ENCODE data around the gene RASSF5. TPM values are rescaled to one million over a fixed set of nuclear protein-coding genes. Genes with fewer than 3 reads are reported as not detected.

Gene RASSF5
- total and polyA plus RNA-seq, 4 donors, result 4.8 to 10.0 (median 5.5) TPM

DNA sequence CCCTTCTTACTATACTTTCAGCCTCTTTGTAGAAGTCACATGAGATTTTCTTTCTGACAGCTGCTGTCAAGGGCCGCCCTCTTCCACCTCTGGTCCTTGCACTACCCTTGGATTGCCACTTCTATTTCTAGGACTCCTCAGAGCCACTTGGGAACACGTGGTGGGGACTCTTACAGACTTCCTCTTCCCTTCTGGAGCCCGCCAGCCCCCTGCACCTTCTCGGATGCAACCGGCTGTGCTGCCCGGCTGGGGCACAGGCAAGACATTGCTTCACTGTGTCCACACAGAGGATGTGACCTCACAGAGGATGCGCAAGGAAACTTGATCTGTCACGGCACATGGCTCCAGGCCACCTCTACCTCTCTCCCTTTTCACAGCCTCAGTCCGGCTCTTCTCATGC lies 39.4 kb upstream of the RASSF5 start:
- Histone ChIP-seq H3K9me3 (ENCODE audit: control insufficient read depth in 4 of 4, low read length in 3 of 4) (no peaks in the 10 kb centered on the region), H3K4me1 (ENCODE audit: control insufficient read depth in 4 of 4, insufficient read depth in 4 of 4, low read length in 3 of 4) (peaks cover 1 to 19% (median 7%) of the 10 kb centered on the region in 4 donors), H3K9ac (ENCODE audit: low read depth in 1 of 2, low read length in 2 of 2) (no peak overlapping the region), H3K4me3 (ENCODE audit: low read depth in 1 of 3, low read length in 3 of 3) (no peak overlapping the region), H3K27me3 (ENCODE audit: control insufficient read depth in 4 of 4, insufficient read depth in 4 of 4, low read length in 3 of 4) (no peaks in the 10 kb centered on the region), H3K36me3 (ENCODE audit: control insufficient read depth in 4 of 4, insufficient read depth in 3 of 4, low read depth in 1 of 4, low read length in 3 of 4) (no peaks in the 10 kb centered on the region), H3K27ac (ENCODE audit: low read depth in 1 of 2, low read length in 2 of 2) (no peak overlapping the region)
- no peak for DNase-seq (ENCODE audit: low spot score)
- 49% methylated on average over 9 of the region's 9 CpGs for WGBS
- TF ChIP-seq NR2F2 (IDR thresholded peaks at IDR 0.05) (no peak), GABPA (IDR thresholded peaks at IDR 0.05 in 1 of 2, conservative IDR thresholded peaks at IDR 0.05 in 1 of 2) (peak in 1 of 2 donors; percentile 22)

DNA sequence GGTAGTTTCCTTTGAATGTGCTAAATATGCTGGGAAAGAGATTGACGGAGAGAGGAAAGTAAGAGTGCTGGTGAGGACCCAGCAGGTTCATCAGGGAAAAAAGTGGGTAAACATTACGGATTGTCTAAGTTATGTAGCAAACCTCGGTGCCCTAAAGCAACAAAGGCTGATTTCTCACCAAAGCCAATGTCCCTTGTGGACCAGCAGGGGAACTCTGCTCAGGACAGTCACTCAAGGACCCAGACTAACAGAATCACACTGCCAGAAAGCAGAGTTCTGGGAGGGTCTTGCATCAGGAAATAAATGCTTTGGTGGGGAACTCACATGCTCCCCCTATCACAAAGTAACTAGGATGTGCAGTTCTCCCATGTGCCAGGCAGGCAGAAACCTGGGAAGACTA lies 38.8 kb upstream of the RASSF5 start:
- Histone ChIP-seq H3K36me3 (ENCODE audit: control insufficient read depth in 4 of 4, insufficient read depth in 3 of 4, low read depth in 1 of 4, low read length in 3 of 4) (no peaks in the 10 kb centered on the region), H3K27me3 (ENCODE audit: control insufficient read depth in 4 of 4, insufficient read depth in 4 of 4, low read length in 3 of 4) (no peaks in the 10 kb centered on the region), H3K9ac (ENCODE audit: low read depth in 1 of 2, low read length in 2 of 2) (no peak overlapping the region), H3K4me1 (ENCODE audit: control insufficient read depth in 4 of 4, insufficient read depth in 4 of 4, low read length in 3 of 4) (peaks cover 3 to 19% (median 7%) of the 10 kb centered on the region in 4 donors), H3K27ac (ENCODE audit: low read depth in 1 of 2, low read length in 2 of 2) (no peak overlapping the region), H3K9me3 (ENCODE audit: control insufficient read depth in 4 of 4, low read length in 3 of 4) (no peaks in the 10 kb centered on the region), H3K4me3 (ENCODE audit: low read depth in 1 of 3, low read length in 3 of 3) (no peak overlapping the region)
- DNase-seq (ENCODE audit: low spot score), result no peak
- TF ChIP-seq TAF1 (conservative IDR thresholded peaks at IDR 0.05), result no peak
- no peak for TF ChIP-seq RXRA (IDR thresholded peaks at IDR 0.05)
- TF ChIP-seq, protein P1, sequence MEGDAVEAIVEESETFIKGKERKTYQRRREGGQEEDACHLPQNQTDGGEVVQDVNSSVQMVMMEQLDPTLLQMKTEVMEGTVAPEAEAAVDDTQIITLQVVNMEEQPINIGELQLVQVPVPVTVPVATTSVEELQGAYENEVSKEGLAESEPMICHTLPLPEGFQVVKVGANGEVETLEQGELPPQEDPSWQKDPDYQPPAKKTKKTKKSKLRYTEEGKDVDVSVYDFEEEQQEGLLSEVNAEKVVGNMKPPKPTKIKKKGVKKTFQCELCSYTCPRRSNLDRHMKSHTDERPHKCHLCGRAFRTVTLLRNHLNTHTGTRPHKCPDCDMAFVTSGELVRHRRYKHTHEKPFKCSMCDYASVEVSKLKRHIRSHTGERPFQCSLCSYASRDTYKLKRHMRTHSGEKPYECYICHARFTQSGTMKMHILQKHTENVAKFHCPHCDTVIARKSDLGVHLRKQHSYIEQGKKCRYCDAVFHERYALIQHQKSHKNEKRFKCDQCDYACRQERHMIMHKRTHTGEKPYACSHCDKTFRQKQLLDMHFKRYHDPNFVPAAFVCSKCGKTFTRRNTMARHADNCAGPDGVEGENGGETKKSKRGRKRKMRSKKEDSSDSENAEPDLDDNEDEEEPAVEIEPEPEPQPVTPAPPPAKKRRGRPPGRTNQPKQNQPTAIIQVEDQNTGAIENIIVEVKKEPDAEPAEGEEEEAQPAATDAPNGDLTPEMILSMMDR (IDR thresholded peaks at IDR 0.05; ENCODE audit: low read depth, low read length, missing input control), result no peak
- no peak for TF ChIP-seq NR2F2 (IDR thresholded peaks at IDR 0.05)
- WGBS, result 48% methylated on average over 3 of the region's 3 CpGs

DNA sequence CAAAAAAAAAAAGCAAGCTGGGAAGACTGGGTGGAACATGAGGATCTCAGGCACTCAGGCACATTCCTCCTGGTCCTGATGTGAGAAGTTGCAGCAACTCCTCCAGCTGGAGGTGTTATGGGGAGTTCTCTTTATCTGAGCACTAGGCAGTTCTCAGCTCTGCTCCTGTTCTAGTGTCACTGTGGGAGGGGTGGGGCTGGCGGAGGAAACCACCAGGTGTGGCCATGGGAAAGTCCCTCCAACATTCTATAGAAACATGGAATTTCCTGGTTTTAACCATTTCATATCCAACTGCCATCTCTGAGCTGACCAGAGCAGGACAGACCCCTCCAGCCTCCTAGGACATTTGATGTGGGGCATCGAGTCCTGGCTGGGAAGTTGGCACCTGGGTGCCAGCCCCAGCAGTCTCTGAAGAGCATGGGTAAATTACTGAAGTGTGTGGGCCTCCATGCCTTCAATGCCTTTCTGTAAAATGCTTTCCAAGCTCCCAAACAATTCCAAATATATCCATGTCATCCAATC lies 37.9 kb upstream of the RASSF5 start:
- Histone ChIP-seq H3K4me3 (ENCODE audit: low read depth in 1 of 3, low read length in 3 of 3) (no peak overlapping the region), H3K27me3 (ENCODE audit: control insufficient read depth in 4 of 4, insufficient read depth in 4 of 4, low read length in 3 of 4) (no peaks in the 10 kb centered on the region), H3K36me3 (ENCODE audit: control insufficient read depth in 4 of 4, insufficient read depth in 3 of 4, low read depth in 1 of 4, low read length in 3 of 4) (no peaks in the 10 kb centered on the region), H3K9me3 (ENCODE audit: control insufficient read depth in 4 of 4, low read length in 3 of 4) (no peaks in the 10 kb centered on the region), H3K9ac (ENCODE audit: low read depth in 1 of 2, low read length in 2 of 2) (no peak overlapping the region), H3K4me1 (ENCODE audit: control insufficient read depth in 4 of 4, insufficient read depth in 4 of 4, low read length in 3 of 4) (peaks cover 3 to 19% (median 7%) of the 10 kb centered on the region in 4 donors), H3K27ac (ENCODE audit: low read depth in 1 of 2, low read length in 2 of 2) (no peak overlapping the region)
- no peak for DNase-seq (ENCODE audit: low spot score)
- TF ChIP-seq, protein P1 (IDR thresholded peaks at IDR 0.05; ENCODE audit: low read depth, low read length, missing input control), result no peak
- no peak for TF ChIP-seq JUND (IDR thresholded peaks at IDR 0.05)
- TF ChIP-seq GABPA (IDR thresholded peaks at IDR 0.05 in 1 of 2, conservative IDR thresholded peaks at IDR 0.05 in 1 of 2), result no peak
- TF ChIP-seq, protein P2, sequence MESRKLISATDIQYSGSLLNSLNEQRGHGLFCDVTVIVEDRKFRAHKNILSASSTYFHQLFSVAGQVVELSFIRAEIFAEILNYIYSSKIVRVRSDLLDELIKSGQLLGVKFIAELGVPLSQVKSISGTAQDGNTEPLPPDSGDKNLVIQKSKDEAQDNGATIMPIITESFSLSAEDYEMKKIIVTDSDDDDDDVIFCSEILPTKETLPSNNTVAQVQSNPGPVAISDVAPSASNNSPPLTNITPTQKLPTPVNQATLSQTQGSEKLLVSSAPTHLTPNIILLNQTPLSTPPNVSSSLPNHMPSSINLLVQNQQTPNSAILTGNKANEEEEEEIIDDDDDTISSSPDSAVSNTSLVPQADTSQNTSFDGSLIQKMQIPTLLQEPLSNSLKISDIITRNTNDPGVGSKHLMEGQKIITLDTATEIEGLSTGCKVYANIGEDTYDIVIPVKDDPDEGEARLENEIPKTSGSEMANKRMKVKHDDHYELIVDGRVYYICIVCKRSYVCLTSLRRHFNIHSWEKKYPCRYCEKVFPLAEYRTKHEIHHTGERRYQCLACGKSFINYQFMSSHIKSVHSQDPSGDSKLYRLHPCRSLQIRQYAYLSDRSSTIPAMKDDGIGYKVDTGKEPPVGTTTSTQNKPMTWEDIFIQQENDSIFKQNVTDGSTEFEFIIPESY (IDR thresholded peaks at IDR 0.05), result no peak
- TF ChIP-seq FOXA1 (IDR thresholded peaks at IDR 0.05), result no peak
- TF ChIP-seq, protein P3, sequence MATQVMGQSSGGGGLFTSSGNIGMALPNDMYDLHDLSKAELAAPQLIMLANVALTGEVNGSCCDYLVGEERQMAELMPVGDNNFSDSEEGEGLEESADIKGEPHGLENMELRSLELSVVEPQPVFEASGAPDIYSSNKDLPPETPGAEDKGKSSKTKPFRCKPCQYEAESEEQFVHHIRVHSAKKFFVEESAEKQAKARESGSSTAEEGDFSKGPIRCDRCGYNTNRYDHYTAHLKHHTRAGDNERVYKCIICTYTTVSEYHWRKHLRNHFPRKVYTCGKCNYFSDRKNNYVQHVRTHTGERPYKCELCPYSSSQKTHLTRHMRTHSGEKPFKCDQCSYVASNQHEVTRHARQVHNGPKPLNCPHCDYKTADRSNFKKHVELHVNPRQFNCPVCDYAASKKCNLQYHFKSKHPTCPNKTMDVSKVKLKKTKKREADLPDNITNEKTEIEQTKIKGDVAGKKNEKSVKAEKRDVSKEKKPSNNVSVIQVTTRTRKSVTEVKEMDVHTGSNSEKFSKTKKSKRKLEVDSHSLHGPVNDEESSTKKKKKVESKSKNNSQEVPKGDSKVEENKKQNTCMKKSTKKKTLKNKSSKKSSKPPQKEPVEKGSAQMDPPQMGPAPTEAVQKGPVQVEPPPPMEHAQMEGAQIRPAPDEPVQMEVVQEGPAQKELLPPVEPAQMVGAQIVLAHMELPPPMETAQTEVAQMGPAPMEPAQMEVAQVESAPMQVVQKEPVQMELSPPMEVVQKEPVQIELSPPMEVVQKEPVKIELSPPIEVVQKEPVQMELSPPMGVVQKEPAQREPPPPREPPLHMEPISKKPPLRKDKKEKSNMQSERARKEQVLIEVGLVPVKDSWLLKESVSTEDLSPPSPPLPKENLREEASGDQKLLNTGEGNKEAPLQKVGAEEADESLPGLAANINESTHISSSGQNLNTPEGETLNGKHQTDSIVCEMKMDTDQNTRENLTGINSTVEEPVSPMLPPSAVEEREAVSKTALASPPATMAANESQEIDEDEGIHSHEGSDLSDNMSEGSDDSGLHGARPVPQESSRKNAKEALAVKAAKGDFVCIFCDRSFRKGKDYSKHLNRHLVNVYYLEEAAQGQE (IDR thresholded peaks at IDR 0.05), result no peak
- TF ChIP-seq, protein P4, sequence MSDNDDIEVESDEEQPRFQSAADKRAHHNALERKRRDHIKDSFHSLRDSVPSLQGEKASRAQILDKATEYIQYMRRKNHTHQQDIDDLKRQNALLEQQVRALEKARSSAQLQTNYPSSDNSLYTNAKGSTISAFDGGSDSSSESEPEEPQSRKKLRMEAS (IDR thresholded peaks at IDR 0.05), result no peak
- TF ChIP-seq, protein P5, sequence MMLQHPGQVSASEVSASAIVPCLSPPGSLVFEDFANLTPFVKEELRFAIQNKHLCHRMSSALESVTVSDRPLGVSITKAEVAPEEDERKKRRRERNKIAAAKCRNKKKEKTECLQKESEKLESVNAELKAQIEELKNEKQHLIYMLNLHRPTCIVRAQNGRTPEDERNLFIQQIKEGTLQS (IDR thresholded peaks at IDR 0.05), result no peak
- TF ChIP-seq EGR1 (IDR thresholded peaks at IDR 0.05; ENCODE audit: low read depth in 2 of 2), result no peak
- TF ChIP-seq HNF4A (conservative IDR thresholded peaks at IDR 0.05), result no peak
- TF ChIP-seq NR2F2 (IDR thresholded peaks at IDR 0.05), result no peak
- TF ChIP-seq TAF1 (conservative IDR thresholded peaks at IDR 0.05), result no peak
- 72% methylated on average over 2 of the region's 2 CpGs for WGBS
